PFSK-1 (cell line): ENCODE data around the gene DUSP8.

ENCODE experiments used
- FOXP2 ChIP-seq: optimal IDR thresholded peaks from 2 replicates; pipeline ENCODE3; 2011; ENCODE audit warnings: borderline replicate concordance, control low read depth, inconsistent platforms; ENCODE audit not compliant: insufficient read depth; ENCODE audit errors: extremely low read length, extremely low read depth
- POLR2AphosphoS5 ChIP-seq: IDR thresholded peaks from 2 replicates; pipeline ENCODE4 v1.6.1; 2012; ENCODE audit warnings: low read depth, mild to moderate bottlenecking, control low read depth, low read length, moderate library complexity
- REST ChIP-seq, 2 experiments: IDR thresholded peaks; 2 replicates each; pipeline versions ENCODE4 v1.6.1 to v1.8.0; 2011 to 2012; ENCODE audit warnings: low read depth in 2 of 2, low read length in 2 of 2, control low read depth in 1 of 2, inconsistent platforms in 1 of 2, mild to moderate bottlenecking in 1 of 2, moderate library complexity in 1 of 2; ENCODE audit not compliant: insufficient read depth in 1 of 2
- SIN3A ChIP-seq: IDR thresholded peaks from 2 replicates; pipeline ENCODE4 v1.6.1; 2012; ENCODE audit warnings: mild to moderate bottlenecking, low read length, moderate library complexity, borderline replicate concordance; ENCODE audit not compliant: insufficient read depth
- TAF1 ChIP-seq: IDR thresholded peaks from 2 replicates; pipeline ENCODE4 v1.6.1; 2012; ENCODE audit warnings: low read length, control low read depth, borderline replicate concordance; ENCODE audit not compliant: insufficient read depth

- TF ChIP-seq FOXP2 (no peak), TAF1 (no peak), POLR2AphosphoS5 (no peak), SIN3A (0 out of 2 replicates have a peak, but pooled peaks have one; percentile 20), REST (IDR thresholded peaks at IDR 0.05; ENCODE audit: insufficient read depth in 1 of 2, low read depth in 2 of 2, low read length in 2 of 2) (no peak)
These were observed 51.3 kb downstream of the DUSP8 start for GRCh38 chr11:1520663-1521267.
